Activated gamma-delta T cell (primary cell): Measurements from ENCODE around the gene ZBTB17.

Experiments
- DNase-seq: peaks from one replicate; lab custom pipeline; 2025; lab: John Stamatoyannopoulos, UW

ZBTB17 gene

GRCh38 chr1:15947382-15948090, 28.4 kb downstream of the ZBTB17 start:
- no peak for DNase-seq

- DNase-seq = no peak
Measured at GRCh38 chr1:15946571-15947381, 29.1 kb downstream of the ZBTB17 start.

- DNase-seq = no peak
Measured at GRCh38 chr1:15945832-15946448, 30.0 kb downstream of the ZBTB17 start.

- DNase-seq = no peak
Measured at GRCh38 chr1:15945011-15945831, 30.7 kb downstream of the ZBTB17 start.

GRCh38 chr1:15944308-15945010, 31.4 kb downstream of the ZBTB17 start:
- no peak for DNase-seq

- DNase-seq = no peak
Measured at GRCh38 chr1:15943992-15944307, 32.0 kb downstream of the ZBTB17 start.

GRCh38 chr1:15943328-15943991, 32.4 kb downstream of the ZBTB17 start:
- no peak for DNase-seq

- DNase-seq = no peak
Measured at GRCh38 chr1:15942661-15943327, 33.1 kb downstream of the ZBTB17 start.

GRCh38 chr1:15941899-15942660, 33.8 kb downstream of the ZBTB17 start:
- no peak for DNase-seq

GRCh38 chr1:15941044-15941840, 34.7 kb downstream of the ZBTB17 start:
- no peak for DNase-seq

- DNase-seq = no peak
Measured at GRCh38 chr1:15940110-15941043, 35.5 kb downstream of the ZBTB17 start.

GRCh38 chr1:15939181-15940109, 36.5 kb downstream of the ZBTB17 start:
- no peak for DNase-seq

GRCh38 chr1:15938628-15939161, 37.2 kb downstream of the ZBTB17 start:
- no peak for DNase-seq

GRCh38 chr1:15937706-15938168, 38.2 kb downstream of the ZBTB17 start:
- DNase-seq = no peak

- DNase-seq = no peak
Measured at GRCh38 chr1:15937146-15937545, 38.8 kb downstream of the ZBTB17 start.

- DNase-seq = no peak
Measured at GRCh38 chr1:15936025-15936424, 39.9 kb downstream of the ZBTB17 start.
